T-cell (primary cell): ENCODE results near the gene EXOC4. TPM values are rescaled to one million over a fixed set of nuclear protein-coding genes. Genes with fewer than 3 reads are reported as not detected.

Experiments
- ATAC-seq, 4 experiments: fragments of 200-7000 bp in 3 of 4; fragments of 150-1000 bp in 1 of 4; cut with Tn5 transposase; replicated peaks in 1 of 4; 1 replicate in 3 of 4; 2 replicates in 1 of 4; pipeline ENCODE4 v1.10.0; 2021; ENCODE audit warnings: moderate library complexity in 3 of 4, mild to moderate bottlenecking in 2 of 4, moderate number of reproducible peaks in 1 of 4
- CTCF ChIA-PET, 2 donors: fragments of 300-600 bp; sonication (Branson Sonifier 250); formaldehyde crosslinking; loops; one replicate each; lab custom pipeline; 2022; ENCODE audit warnings: antibody characterized with exemption in 2 of 2; lab: Charles Lee
- POLR2A ChIA-PET, 2 donors: fragments of 300-600 bp; sonication (Branson Sonifier 250); formaldehyde crosslinking; loops; one replicate each; lab custom pipeline; 2022; ENCODE audit warnings: antibody characterized with exemption in 2 of 2; lab: Charles Lee
- DNase-seq, 35 experiments: peaks; one replicate each; pipeline versions ENCODE4 v3.0.0 to v3.0.0-alpha.2; 2013 to 2023
- H3K27ac ChIP-seq: one replicate; pipeline ENCODE4 v1.5.1; 2013; ENCODE audit warnings: low read length
- H3K27me3 ChIP-seq, 2 experiments: replicated peaks in 1 of 2; 1 replicate in 1 of 2; 2 replicates in 1 of 2; pipeline versions ENCODE4 v1.6.1 to v1.7.0; 2013; ENCODE audit warnings: low read length in 1 of 2, mixed read lengths in 1 of 2; ENCODE audit not compliant: control insufficient read depth in 2 of 2, insufficient read depth in 2 of 2; ENCODE audit errors: extremely low read depth in 1 of 2
- H3K36me3 ChIP-seq, 2 donors: 1 replicate in 1 of 2; 2 replicates in 1 of 2; pipeline versions ENCODE4 v1.6.1 to v1.7.0; 2013; ENCODE audit warnings: low read length in 1 of 2; ENCODE audit not compliant: control insufficient read depth in 2 of 2, insufficient read depth in 1 of 2; ENCODE audit errors: extremely low read depth in 1 of 2
- H3K4me1 ChIP-seq, 2 experiments: 1 replicate in 1 of 2; 2 replicates in 1 of 2; pipeline versions ENCODE4 v1.6.1 to v1.7.0; 2013; ENCODE audit warnings: low read length in 2 of 2, mixed read lengths in 1 of 2; ENCODE audit not compliant: insufficient read depth in 2 of 2, control insufficient read depth in 1 of 2; ENCODE audit errors: extremely low read depth in 1 of 2
- H3K4me3 ChIP-seq, 2 donors: 1 replicate in 1 of 2; 2 replicates in 1 of 2; pipeline versions ENCODE4 v1.5.1 to v1.7.0; 2013; ENCODE audit warnings: mild to moderate bottlenecking in 2 of 2, low read length in 1 of 2, moderate library complexity in 1 of 2; ENCODE audit not compliant: control insufficient read depth in 1 of 2; ENCODE audit errors: extremely low read depth in 1 of 2
- H3K9me3 ChIP-seq: 2 replicates; pipeline ENCODE4 v1.7.0; 2013
- H3K27ac Mint-ChIP-seq, 2 donors: one replicate each; pipeline ENCODE4 v1.8.0; 2020 to 2021; ENCODE audit warnings: mild to moderate bottlenecking in 2 of 2, mixed read lengths in 2 of 2
- H3K27me3 Mint-ChIP-seq, 2 donors: one replicate each; pipeline ENCODE4 v1.8.0; 2021 to 2022; ENCODE audit warnings: mixed read lengths in 2 of 2
- H3K36me3 Mint-ChIP-seq: one replicate; pipeline ENCODE4 v1.8.0; 2021; ENCODE audit warnings: mixed read lengths
- H3K4me1 Mint-ChIP-seq, 3 donors: one replicate each; pipeline ENCODE4 v1.8.0; 2020 to 2022; ENCODE audit warnings: mixed read lengths in 3 of 3, mild to moderate bottlenecking in 1 of 3
- H3K4me3 Mint-ChIP-seq, 3 donors: one replicate each; pipeline ENCODE4 v1.8.0; 2020 to 2022; ENCODE audit warnings: mild to moderate bottlenecking in 3 of 3, mixed read lengths in 3 of 3, moderate library complexity in 3 of 3
- H3K9me3 Mint-ChIP-seq, 3 donors: one replicate each; pipeline ENCODE4 v1.8.0; 2020 to 2022; ENCODE audit warnings: mixed read lengths in 3 of 3
- WGBS: methylation state at CpG from one replicate; pipeline ENCODE4 v1.1.5; 2013; ENCODE audit warnings: missing lambda C conversion rate; ENCODE audit not compliant: insufficient coverage; 5-methylcytosine and 5-hydroxymethylcytosine counted together
- total RNA-seq, 35 experiments: library from RNA in 6 of 35; stranded (reverse) in 6 of 35; fragments of 120-200 nt in 1 of 35; gene quantifications; one replicate each; pipeline versions ENCODE4 v1.2.1 to v1.2.4 and lab custom pipeline; 2013 to 2026

Gene EXOC4
- total RNA-seq, 5 donors from 2014 or later (not counting 1 experiment from before 2014, with no cell fraction given), result 58.2 to 108 (median 64.8) TPM

DNA sequence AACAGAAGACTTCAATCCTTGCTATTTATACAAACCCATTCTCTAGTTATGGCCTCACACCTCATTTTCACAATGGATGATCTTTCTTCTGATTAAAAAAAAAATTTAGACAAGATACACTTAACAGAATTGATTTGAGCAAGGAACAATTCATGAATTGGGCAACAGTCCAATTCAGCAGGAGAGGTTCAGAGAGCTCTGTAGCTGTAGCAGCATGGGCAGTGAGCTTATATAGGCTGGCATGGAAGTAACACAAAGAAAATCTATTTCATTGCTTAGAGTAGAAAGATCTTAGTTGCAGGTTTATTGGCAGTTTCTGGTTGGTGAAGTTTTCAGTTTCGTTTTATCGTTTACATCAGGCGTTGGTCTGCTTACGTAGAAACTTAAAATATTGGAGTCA lies 851.3 kb downstream of the EXOC4 start:
- WGBS, result no CpG with 5 or more reads among the region's 4 CpGs
- Mint-ChIP-seq H3K27me3 (no peaks in the 10 kb centered on the region), H3K36me3 (peaks cover 5% of the 10 kb centered on the region), H3K4me3 (no peak overlapping the region), H3K9me3 (peaks cover 0 to 3% (median 0%) of the 10 kb centered on the region in 3 donors), H3K27ac (no peak overlapping the region), H3K4me1 (no peaks in the 10 kb centered on the region)
- CTCF ChIA-PET, result no interaction called here
- H3K27me3 ChIP-seq, result no peaks in the 10 kb centered on the region
- no peak for ATAC-seq
- H3K9me3 ChIP-seq, result no peaks in the 10 kb centered on the region
- H3K4me1 ChIP-seq, result no peaks in the 10 kb centered on the region
- POLR2A ChIA-PET, result no interaction called here
- no peak overlapping the region for H3K27ac ChIP-seq
- H3K36me3 ChIP-seq, result no peaks in the 10 kb centered on the region
- H3K4me3 ChIP-seq, result no peak overlapping the region
- no peak for DNase-seq

DNA sequence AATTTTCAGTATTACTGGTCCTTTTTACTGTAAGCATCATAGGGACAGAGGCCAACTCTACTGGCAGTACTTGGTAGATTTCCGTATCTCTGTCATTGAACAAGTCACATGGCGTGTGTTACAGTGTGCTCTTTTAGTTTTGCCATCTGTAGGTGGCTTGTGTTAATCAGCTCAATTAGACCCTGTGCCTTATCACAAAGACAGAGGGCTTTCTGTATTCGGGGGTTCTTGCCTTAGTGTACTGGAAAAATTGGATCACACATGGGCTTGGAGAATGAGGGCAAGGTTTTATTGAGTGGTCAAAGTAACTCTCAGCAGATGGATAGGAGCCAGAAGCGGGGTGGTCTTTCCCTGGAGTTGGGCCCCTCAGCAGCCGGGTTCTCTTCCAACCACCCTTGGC lies 853.0 kb downstream of the EXOC4 start:
- H3K27ac Mint-ChIP-seq, result no peak overlapping the region
- Histone ChIP-seq H3K27me3 (no peaks in the 10 kb centered on the region), H3K36me3 (no peaks in the 10 kb centered on the region), H3K4me3 (no peak overlapping the region), H3K27ac (no peak overlapping the region), H3K4me1 (no peaks in the 10 kb centered on the region), H3K9me3 (no peaks in the 10 kb centered on the region)
- ChIA-PET POLR2A (no interaction called here), CTCF (interaction anchor here in 1 of 2 donors (0.9 kb wide), 1 partner anchor 11 kb away, joined by 3 read pairs; no protein-coding TSS in a partner anchor)
- H3K27me3 Mint-ChIP-seq, result no peaks in the 10 kb centered on the region
- H3K4me3 Mint-ChIP-seq, result no peak overlapping the region
- no peak for DNase-seq
- no CpG with 5 or more reads among the region's 5 CpGs for WGBS
- peaks cover 0 to 2% (median 0%) of the 10 kb centered on the region in 3 donors for H3K9me3 Mint-ChIP-seq
- H3K4me1 Mint-ChIP-seq, result no peaks in the 10 kb centered on the region
- peaks cover 4% of the 10 kb centered on the region for H3K36me3 Mint-ChIP-seq
- no peak for ATAC-seq

DNA sequence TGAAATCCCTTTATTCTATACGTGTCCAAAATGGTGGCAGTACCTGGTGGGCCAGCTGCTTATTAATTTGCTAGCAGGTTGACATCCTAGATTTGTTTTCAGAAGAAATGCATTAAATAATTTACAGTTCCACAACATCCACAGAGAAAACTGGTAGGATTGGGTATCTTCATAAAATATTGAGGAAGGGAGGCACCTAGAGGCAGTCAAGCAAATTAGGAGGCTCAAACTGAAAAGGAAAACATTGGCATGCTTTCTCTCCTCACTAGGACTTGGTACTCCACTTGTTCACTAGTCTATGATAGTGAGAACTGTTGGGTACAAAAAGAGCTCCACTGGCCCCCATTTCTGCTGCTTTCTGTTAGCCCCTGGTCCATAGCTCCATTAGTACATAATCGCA lies 855.9 kb downstream of the EXOC4 start:
- H3K27ac ChIP-seq, result no peak overlapping the region
- no peaks in the 10 kb centered on the region for H3K36me3 ChIP-seq
- no peak overlapping the region for H3K4me3 ChIP-seq
- no peaks in the 10 kb centered on the region for H3K4me1 ChIP-seq
- H3K27ac Mint-ChIP-seq, result no peak overlapping the region
- H3K4me3 Mint-ChIP-seq, result no peak overlapping the region
- no peaks in the 10 kb centered on the region for H3K4me1 Mint-ChIP-seq
- no peaks in the 10 kb centered on the region for H3K9me3 Mint-ChIP-seq
- POLR2A ChIA-PET, result interaction anchor here in 1 of 2 donors (0.7 kb wide), 1 partner anchor 21 kb away, joined by 3 read pairs; no protein-coding TSS in a partner anchor
- CTCF ChIA-PET, result no interaction called here
- H3K27me3 ChIP-seq, result no peaks in the 10 kb centered on the region
- no peak for ATAC-seq
- no peak for DNase-seq
- H3K9me3 ChIP-seq, result no peaks in the 10 kb centered on the region
- 80% methylated on average over 1 of the region's 2 CpGs for WGBS
- peaks cover 0 to 3% of the 10 kb centered on the region in 2 donors for H3K27me3 Mint-ChIP-seq
- peaks cover 4% of the 10 kb centered on the region for H3K36me3 Mint-ChIP-seq

DNA sequence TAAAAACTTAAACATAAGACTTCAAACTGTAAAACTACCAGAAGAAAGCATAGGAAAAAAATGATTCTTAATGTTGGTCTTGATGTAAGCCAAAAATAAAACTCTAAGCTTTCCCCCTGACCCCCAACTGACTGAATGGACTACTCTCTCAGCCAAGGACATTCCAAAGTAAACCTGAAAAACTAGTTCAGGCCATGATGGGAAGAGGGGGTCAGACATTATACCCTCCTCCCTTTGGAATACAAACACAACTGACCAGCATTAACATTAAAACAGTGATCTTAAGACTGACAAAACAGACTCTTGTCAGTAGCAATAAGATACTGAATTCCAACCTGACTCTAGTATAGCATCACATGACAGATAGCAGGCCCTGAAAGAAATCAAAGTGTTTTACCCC lies 860.8 kb downstream of the EXOC4 start:
- H3K4me1 ChIP-seq, result no peaks in the 10 kb centered on the region
- H3K27me3 Mint-ChIP-seq, result peaks cover 0 to 3% of the 10 kb centered on the region in 2 donors
- CTCF ChIA-PET, result no interaction called here
- H3K9me3 ChIP-seq, result no peaks in the 10 kb centered on the region
- H3K36me3 ChIP-seq, result no peaks in the 10 kb centered on the region
- H3K9me3 Mint-ChIP-seq, result peaks cover 0 to 5% (median 0%) of the 10 kb centered on the region in 3 donors
- no peaks in the 10 kb centered on the region for H3K27me3 ChIP-seq
- H3K4me3 ChIP-seq, result no peak overlapping the region
- peaks cover 4% of the 10 kb centered on the region for H3K36me3 Mint-ChIP-seq
- no peak for ATAC-seq
- no peak overlapping the region for H3K27ac ChIP-seq
- H3K27ac Mint-ChIP-seq, result no peak overlapping the region
- POLR2A ChIA-PET, result no interaction called here
- DNase-seq, result no peak
- no peaks in the 10 kb centered on the region for H3K4me1 Mint-ChIP-seq
- H3K4me3 Mint-ChIP-seq, result no peak overlapping the region

DNA sequence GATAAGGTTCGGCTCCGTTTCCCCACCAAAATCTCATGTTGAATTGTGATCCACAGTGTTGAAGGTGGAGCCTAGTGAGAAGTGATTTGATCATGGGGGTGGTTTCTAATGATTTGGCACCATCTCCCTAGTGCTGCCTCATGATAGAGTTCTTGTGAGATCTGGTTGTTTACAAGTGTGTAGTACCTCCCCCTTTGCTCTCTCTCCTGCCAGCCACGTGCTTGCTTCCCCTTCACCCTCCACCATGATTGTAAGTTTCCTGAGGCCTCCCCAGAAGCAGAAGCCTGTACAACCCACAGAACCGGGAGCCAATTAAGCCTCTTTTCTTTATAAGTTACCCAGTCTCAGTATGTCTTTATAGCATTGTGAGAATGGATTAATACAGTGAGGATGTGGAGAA lies 862.1 kb downstream of the EXOC4 start:
- H3K9me3 ChIP-seq, result no peaks in the 10 kb centered on the region
- no peak overlapping the region for H3K4me3 ChIP-seq
- no peaks in the 10 kb centered on the region for H3K27me3 ChIP-seq
- Mint-ChIP-seq H3K27ac (no peak overlapping the region), H3K4me1 (no peaks in the 10 kb centered on the region), H3K27me3 (peaks cover 0 to 3% of the 10 kb centered on the region in 2 donors), H3K9me3 (peaks cover 0 to 5% (median 0%) of the 10 kb centered on the region in 3 donors), H3K36me3 (peaks cover 4% of the 10 kb centered on the region), H3K4me3 (no peak overlapping the region)
- DNase-seq (no peak), ATAC-seq (no peak)
- CTCF ChIA-PET, result no interaction called here
- no peak overlapping the region for H3K27ac ChIP-seq
- POLR2A ChIA-PET, result no interaction called here
- no peaks in the 10 kb centered on the region for H3K4me1 ChIP-seq
- no peaks in the 10 kb centered on the region for H3K36me3 ChIP-seq
- no CpG with 5 or more reads among the region's 4 CpGs for WGBS

Other genes with a start within 250 kb of the EXOC4 start
- 10 to 100 TPM; 25.6 to 33.7 (median 30.3) TPM for gene CHCHD3, start 171.0 kb upstream of the EXOC4 start, total RNA-seq